G401.6 (cell line): ENCODE data around the gene USP31.
"Not testable (repeated sequence)": the region's sequence is repeated elsewhere in the genome, so short reads cannot be mapped to it uniquely, and the experiment has no call there.

ENCODE experiments used
- FAIRE-seq: peaks from 2 replicates; lab custom pipeline; 2012; peaks lifted over from hg19 to GRCh38; lab: Jason Lieb, UNC

Gene USP31

DNA sequence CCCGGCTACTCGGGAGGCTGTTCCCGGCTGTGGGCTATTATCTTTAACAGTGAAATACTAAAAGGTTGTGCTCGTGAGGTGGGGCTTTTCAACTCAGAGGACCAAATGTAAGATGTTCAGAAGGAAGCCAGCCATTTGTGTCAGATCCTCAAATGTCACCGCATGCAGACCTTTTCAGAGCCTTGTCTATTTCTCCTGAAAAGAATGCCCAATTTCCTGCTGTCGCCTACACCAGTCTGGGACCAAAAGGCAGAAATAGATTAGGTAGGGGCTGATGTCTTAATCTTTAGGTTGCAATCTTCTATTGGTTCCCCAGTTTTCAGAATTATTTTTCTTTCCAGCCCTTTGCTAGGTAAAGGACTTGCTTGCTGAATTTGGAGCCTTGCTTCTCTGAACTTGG lies 8.9 kb upstream of the USP31 start:
- FAIRE-seq = no peak

GRCh38 chr16:23156946-23157460 lies 7.8 kb upstream of the USP31 start:
- no peak for FAIRE-seq

- FAIRE-seq = no peak
Observed at GRCh38 chr16:23156110-23156509, 6.9 kb upstream of the USP31 start.

DNA sequence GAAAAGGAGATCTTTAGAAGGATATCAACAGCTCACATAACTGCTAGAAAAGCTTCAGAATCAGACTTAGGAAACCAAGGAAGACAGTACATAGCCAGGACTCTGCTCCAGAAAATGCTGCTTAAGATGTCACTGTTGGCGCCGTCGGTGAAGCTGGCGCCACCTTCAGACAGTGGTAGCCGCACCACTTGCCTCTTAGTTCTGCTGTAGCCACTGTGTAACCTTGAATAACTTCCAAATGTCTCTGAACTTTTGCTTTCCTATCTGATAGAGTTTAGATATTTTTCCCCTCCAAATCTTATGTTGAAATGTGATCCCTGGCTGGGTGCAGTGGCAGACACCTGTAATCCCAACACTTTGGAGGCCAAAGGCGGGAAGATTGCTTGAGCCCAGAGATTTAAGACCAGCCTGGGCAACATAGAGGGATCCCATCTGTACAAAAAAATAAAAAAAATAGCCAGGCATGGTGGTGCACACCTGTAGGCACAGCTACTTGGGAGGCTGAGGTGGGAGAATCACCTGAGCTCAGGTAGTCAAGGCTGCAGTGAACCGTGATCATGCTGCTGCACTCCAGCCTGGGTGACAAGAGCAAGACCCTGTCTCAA lies 6.3 kb upstream of the USP31 start:
- FAIRE-seq = no peak

- FAIRE-seq = no peak
Observed at GRCh38 chr16:23152386-23153178, 3.3 kb upstream of the USP31 start.

- no peak for FAIRE-seq
Observed at GRCh38 chr16:23149993-23150364, 727 bp upstream of the USP31 start.

DNA sequence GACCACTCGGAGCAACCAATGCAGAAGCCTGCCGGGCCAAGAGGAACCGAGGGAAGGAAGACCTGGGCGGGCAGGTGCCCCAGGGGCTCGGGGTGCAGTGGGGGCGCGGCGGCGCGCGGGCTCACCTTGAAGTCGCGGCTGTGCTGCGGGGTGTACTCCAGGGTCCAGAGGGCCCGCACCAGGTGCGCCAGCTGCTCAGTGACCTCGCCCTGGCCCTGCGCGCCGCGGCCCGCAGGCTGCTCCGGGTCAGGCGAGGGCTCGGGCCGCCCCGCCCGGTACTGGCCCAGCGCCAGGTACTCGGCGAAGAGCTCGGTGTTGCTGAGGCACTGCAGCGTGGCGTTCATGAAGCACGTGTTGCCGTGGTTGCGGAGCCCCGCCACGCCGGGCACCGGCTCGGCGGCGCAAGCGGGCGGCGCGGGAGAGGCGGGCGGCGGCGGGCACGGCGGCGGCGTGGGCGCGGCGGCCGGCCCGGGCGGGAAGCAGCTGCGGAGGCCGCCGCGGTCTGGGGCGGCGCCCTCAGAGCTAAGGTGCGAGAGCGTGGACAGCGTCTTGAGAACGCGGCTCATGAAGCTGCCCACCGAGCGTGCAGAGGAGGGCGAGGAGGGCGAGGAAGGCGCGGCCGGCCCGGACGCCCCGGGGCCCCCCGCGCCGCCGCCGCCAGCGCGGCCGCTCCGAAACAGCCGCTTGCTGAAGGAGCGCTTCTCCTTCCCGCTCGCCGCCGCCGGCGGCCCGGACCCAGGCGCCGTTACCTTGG lies 562 bp downstream of the USP31 start:
- FAIRE-seq = no peak

GRCh38 chr16:23148166-23148512 lies 1.1 kb downstream of the USP31 start:
- no peak for FAIRE-seq

DNA sequence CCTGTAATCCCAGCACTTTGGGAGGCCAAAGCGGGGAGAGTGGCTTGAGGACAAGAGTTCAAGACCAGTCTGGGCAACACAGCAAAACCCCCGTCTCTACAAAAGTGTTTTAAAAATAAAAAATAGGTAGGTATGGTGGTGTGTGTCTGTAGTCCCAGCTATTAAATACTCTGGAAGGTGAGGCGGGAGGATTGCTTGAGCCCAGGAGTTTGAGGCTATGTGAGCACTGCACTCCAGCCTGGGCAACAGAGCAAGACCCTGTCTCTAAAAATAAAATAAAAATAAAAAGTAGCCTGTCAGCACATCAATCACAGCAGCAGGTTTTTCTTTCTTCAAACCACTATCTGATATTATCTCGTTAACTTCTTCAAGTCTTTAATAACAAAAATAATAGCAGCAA lies 1.6 kb downstream of the USP31 start:
- FAIRE-seq = no peak

- FAIRE-seq = no peak
Observed at GRCh38 chr16:23146877-23147601, 2.2 kb downstream of the USP31 start.

GRCh38 chr16:23145608-23146007 lies 3.6 kb downstream of the USP31 start:
- FAIRE-seq = no peak

DNA sequence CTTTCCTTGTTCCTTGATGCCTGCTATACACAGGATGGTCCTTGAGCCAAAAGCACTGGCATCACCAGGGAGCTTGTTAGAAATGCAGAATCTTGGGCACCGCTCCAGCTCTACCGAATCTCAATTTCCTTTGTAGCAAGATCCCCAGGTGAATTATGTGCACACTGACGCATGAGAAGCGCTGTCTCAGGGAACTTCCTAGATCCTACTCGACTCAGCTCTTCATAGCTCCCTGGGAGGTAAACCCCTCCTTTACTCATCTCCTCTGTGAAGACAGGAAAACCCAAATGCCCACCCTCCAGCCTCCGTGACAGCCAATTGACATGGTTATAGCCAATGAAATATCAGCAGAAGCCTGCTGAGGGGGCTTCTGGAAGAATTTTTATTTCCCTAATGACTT lies 4.1 kb downstream of the USP31 start:
- no peak for FAIRE-seq

GRCh38 chr16:23144393-23144792 lies 4.9 kb downstream of the USP31 start:
- FAIRE-seq = not testable (repeated sequence)

GRCh38 chr16:23143391-23143790 lies 5.9 kb downstream of the USP31 start:
- no peak for FAIRE-seq

DNA sequence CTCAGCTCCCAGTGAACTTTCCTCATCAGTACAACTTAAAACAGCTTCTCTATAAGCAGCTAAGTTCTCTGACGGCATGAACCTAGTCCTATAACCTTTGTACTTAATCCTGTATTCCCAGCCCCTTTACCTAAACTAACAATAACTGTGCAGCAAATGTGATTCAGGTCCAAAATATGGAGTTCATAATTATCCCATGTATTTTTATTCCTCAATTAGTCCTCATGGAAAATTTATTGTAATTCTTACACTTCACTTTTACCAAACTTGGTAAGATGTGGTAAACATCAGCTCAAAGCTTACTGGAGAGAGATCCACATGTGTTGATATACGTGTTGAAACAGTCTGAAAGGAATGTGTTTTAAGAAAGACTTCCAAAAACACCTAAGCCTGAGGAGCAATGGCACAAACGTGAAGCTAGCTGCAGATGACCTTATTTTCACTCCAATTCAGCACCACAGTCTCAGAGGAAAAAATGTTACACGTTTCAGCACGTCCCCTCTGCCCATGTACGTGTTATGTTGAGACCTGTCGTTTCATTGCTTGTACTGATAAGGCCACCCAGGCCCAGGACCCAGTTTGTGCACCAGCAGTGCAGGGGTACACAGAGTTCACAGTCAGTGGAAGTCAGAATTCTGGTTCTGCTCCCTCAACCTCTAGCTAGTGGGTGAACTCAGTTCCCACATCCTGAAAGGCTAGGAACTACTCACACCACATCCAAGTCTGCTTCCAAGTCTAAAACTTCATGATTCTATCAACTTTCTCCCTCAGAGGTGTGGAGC lies 7.1 kb downstream of the USP31 start:
- no peak for FAIRE-seq

- FAIRE-seq = no peak
Observed at GRCh38 chr16:23141500-23141899, 7.8 kb downstream of the USP31 start.

DNA sequence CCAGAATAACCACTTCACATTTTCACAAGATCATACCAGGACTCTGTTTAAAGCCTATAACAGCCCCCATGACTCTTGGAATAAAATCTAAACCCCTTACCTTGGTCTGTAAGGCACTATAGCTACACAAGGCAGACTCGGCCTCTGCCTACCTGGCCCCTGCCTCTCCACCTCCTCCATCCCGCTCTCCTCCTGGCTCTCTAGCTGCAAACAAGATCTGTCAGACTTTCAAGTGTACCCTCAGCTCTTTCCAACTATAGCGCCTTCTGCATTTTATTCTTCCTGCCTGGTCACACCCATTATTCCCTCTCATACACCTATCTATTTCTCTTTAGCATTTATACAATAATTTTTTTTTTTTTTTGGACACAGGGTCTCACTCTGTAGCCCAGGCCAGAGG lies 8.2 kb downstream of the USP31 start:
- no peak for FAIRE-seq

DNA sequence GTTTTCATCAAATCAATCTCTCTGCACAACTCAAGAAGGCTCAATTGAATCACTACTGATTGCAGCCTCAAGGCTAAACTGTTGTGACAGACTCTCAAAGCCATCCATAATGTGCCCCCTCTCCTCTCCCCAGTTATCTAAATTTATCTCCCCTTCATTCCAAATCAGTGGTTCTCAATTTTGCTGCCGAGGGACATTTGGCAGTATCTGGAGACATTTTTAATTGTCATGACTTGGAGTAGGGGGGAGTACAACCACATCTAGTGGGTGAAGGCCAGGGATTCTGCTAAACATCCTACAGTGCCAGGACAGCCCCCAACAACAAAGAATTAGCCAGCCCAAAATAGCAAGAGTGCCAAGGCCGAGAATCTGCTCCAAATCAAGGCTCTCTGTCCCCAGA lies 9.1 kb downstream of the USP31 start:
- FAIRE-seq = no peak

- no peak for FAIRE-seq
Observed at GRCh38 chr16:23137818-23138217, 11.4 kb downstream of the USP31 start.

DNA sequence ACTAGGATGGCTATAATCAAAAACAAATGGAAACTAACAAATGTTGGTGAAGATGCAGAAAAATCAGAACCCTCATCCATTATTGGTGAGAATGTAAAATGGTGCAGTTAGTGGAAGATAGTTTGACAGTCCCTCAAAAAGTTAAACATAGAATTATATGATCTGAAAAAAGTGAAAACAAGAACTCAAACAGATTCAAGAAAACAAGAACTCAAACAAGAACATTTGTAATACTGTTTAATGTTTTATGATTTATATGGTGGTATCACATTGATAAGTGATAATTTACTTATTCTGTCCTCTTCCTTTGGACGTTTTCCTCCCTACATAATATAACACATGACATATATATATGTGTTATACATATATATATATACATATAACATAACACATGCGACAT lies 12.0 kb downstream of the USP31 start:
- FAIRE-seq = no peak

- no peak for FAIRE-seq
Observed at GRCh38 chr16:23134274-23134673, 15.0 kb downstream of the USP31 start.
